K562 (cell line): ENCODE measurements around the gene ARHGAP26. TPM values are rescaled to one million over a fixed set of nuclear protein-coding genes. Genes with fewer than 3 reads are reported as not detected.
A peak's percentile ranks its signal among the peaks of the same experiment; 100 is the strongest.

ENCODE experiments used
- ATAC-seq: fragments of 200-7000 bp; cut with Tn5 transposase; 3 replicates; pipeline ENCODE4 v1.9.1; 2020; ENCODE audit warnings: moderate library complexity
- BruUV-seq: library from RNA; stranded (reverse); fragments of 400-500 nt; replicated peaks from 2 replicates; lab custom pipeline; 2021; lab: Mats Ljungman, UMichigan
- CTCF ChIA-PET: fragments of 300-600 bp; formaldehyde crosslinking; extraction: SDS; loops from one replicate; lab custom pipeline; 2021; ENCODE audit warnings: low intra/inter-chr PET ratio; lab: Yijun Ruan, JAX
- POLR2A ChIA-PET: fragments of 300-600, 350-650 bp; sonication (Branson Sonifier 250); formaldehyde crosslinking; extraction: SDS; loops from one replicate; lab custom pipeline; 2021; ENCODE audit warnings: antibody characterized with exemption, inconsistent platforms; lab: Yijun Ruan, JAX
- DNase-seq, 4 experiments: peaks; one replicate each; pipeline versions ENCODE4 v3.0.0 to v3.0.0-alpha.2; 2011 to 2018; ENCODE audit warnings: low spot score in 3 of 4, mixed read lengths in 3 of 4; ENCODE audit errors: extremely low read depth in 1 of 4
- FAIRE-seq: peaks from 2 replicates; lab custom pipeline; 2011; peaks lifted over from hg19 to GRCh38; lab: Jason Lieb, UNC
- H2AFZ ChIP-seq: 2 replicates; pipeline ENCODE4 v1.6.0; 2011; ENCODE audit warnings: low read depth, low read length, control low read depth, inconsistent platforms
- H3K27ac ChIP-seq: fragments of 200-600 bp; 3 replicates; pipeline ENCODE4 v1.8.0; 2011; ENCODE audit warnings: low read depth, mild to moderate bottlenecking, control low read depth, inconsistent platforms, low read length, moderate library complexity, mixed read lengths; ENCODE audit errors: extremely low read depth
- H3K27me3 ChIP-seq, 2 experiments: fragments of 300-600 bp in 1 of 2; 2 replicates in 1 of 2; 3 replicates in 1 of 2; pipeline versions ENCODE4 v1.6.0 to v1.8.0; 2011; ENCODE audit warnings: inconsistent platforms in 2 of 2, low read length in 2 of 2, mild to moderate bottlenecking in 1 of 2, mixed read lengths in 1 of 2, moderate library complexity in 1 of 2; ENCODE audit not compliant: control insufficient read depth in 2 of 2, insufficient read depth in 2 of 2
- H3K36me3 ChIP-seq: fragments of 300-600 bp; 3 replicates; pipeline ENCODE4 v1.8.0; 2011; ENCODE audit warnings: mild to moderate bottlenecking, low read length, inconsistent platforms; ENCODE audit not compliant: control insufficient read depth, insufficient read depth
- H3K4me1 ChIP-seq, 2 experiments: fragments of 200-600 bp in 1 of 2; replicated peaks in 1 of 2; 2 replicates in 1 of 2; 3 replicates in 1 of 2; pipeline versions ENCODE4 v1.5.1 to v1.8.0; 2011; ENCODE audit warnings: inconsistent platforms in 2 of 2, low read length in 2 of 2, mild to moderate bottlenecking in 1 of 2, mixed read lengths in 1 of 2, moderate library complexity in 1 of 2; ENCODE audit not compliant: control insufficient read depth in 2 of 2, insufficient read depth in 2 of 2
- H3K4me2 ChIP-seq: 2 replicates; pipeline ENCODE4 v1.6.1; 2011; ENCODE audit warnings: low read length, control low read depth, inconsistent platforms, mixed read lengths; ENCODE audit not compliant: insufficient read depth
- H3K4me3 ChIP-seq: fragments of 200-600 bp; sonication (generic), shearing (Covaris generic); 2 replicates; pipeline ENCODE4 v1.5.1; 2016; ENCODE audit warnings: control low read depth, inconsistent platforms
- H3K79me2 ChIP-seq: fragments of 200-600 bp; 3 replicates; pipeline ENCODE4 v1.8.0; 2011; ENCODE audit warnings: low read length, inconsistent platforms; ENCODE audit not compliant: control insufficient read depth, insufficient read depth
- H3K9ac ChIP-seq, 2 experiments: 2 replicates each; pipeline versions ENCODE4 v1.6.0 to v1.6.1; 2011; ENCODE audit warnings: low read depth in 2 of 2, low read length in 2 of 2, control low read depth in 1 of 2, inconsistent platforms in 1 of 2, mild to moderate bottlenecking in 1 of 2, mixed read lengths in 1 of 2; ENCODE audit not compliant: insufficient read depth in 1 of 2
- H3K9me1 ChIP-seq: one replicate; pipeline ENCODE4 v1.6.0; 2011; ENCODE audit warnings: inconsistent platforms, mild to moderate bottlenecking, low read length, moderate library complexity; ENCODE audit not compliant: control insufficient read depth, insufficient read depth
- H3K9me3 ChIP-seq: replicated peaks from 2 replicates; pipeline ENCODE4 v1.5.1; 2011; ENCODE audit warnings: low read depth, low read length, inconsistent platforms; ENCODE audit not compliant: control insufficient read depth, insufficient read depth
- H4K20me1 ChIP-seq: replicated peaks from 2 replicates; pipeline ENCODE4 v1.6.1; 2011; ENCODE audit warnings: low read length, inconsistent platforms, mixed read lengths; ENCODE audit not compliant: control insufficient read depth, insufficient read depth
- CBX2 ChIP-seq: fragments of 200-600 bp; sonication (generic); IDR thresholded peaks from one replicate; pipeline ENCODE4 v1.6.1; 2012; ENCODE audit warnings: mild to moderate bottlenecking, low read length, inconsistent platforms; ENCODE audit not compliant: insufficient read depth, poor library complexity, severe bottlenecking
- FOS ChIP-seq: IDR thresholded peaks from 3 replicates; pipeline ENCODE4 v1.6.1; 2011; ENCODE audit not compliant: insufficient read length; ENCODE audit errors: extremely low read depth
- KLF10 ChIP-seq: fragments of 250-450 bp; sonication (Bioruptor Pico); IDR thresholded peaks from 2 replicates; pipeline ENCODE4 v1.6.1; 2021; ENCODE audit warnings: matching md5 sums
- MBD2 ChIP-seq: sonication (generic); IDR thresholded peaks from 2 replicates; pipeline ENCODE4 v1.6.1; 2016; ENCODE audit warnings: low read depth, borderline replicate concordance
- NR3C1 ChIP-seq: sonication (generic); formaldehyde crosslinking; IDR thresholded peaks from 2 replicates; pipeline ENCODE4 v1.8.1; 2022; ENCODE audit warnings: missing genetic modification reagents
- RB1 ChIP-seq: fragments of 450-650 bp; IDR thresholded peaks from 2 replicates; pipeline ENCODE4 v1.6.1; 2017; ENCODE audit warnings: low read depth, mild to moderate bottlenecking
- RFX5 ChIP-seq: IDR thresholded peaks from 2 replicates; pipeline ENCODE4 v1.6.1; 2011; ENCODE audit warnings: low read depth, mild to moderate bottlenecking, improper control_type of control experiment, low read length
- TCFL5 ChIP-seq: fragments of 250-450 bp; sonication (Bioruptor Pico); conservative IDR thresholded peaks from 2 replicates; pipeline ENCODE4 v1.6.1; 2021; ENCODE audit warnings: mild to moderate bottlenecking, moderate library complexity, matching md5 sums
- U2AF1 ChIP-seq: fragments of 200-400 bp; formaldehyde crosslinking; optimal IDR thresholded peaks from 2 replicates; pipeline ENCODE3; 2017; ENCODE audit warnings: mild to moderate bottlenecking, low read depth, low read length, moderate library complexity
- YBX1 ChIP-seq: fragments of 450-650 bp; IDR thresholded peaks from 2 replicates; pipeline ENCODE4 v1.7.1; 2016; ENCODE audit warnings: mild to moderate bottlenecking
- ZBTB11 ChIP-seq, 3 experiments: fragments of 200-800 bp in 1 of 3; fragments of 250-450 bp in 1 of 3; fragments of 450-650 bp in 1 of 3; sonication (Bioruptor Pico) in 1 of 3; sonication (Bioruptor generic) in 1 of 3; formaldehyde crosslinking in 1 of 3; IDR thresholded peaks; 2 replicates each; pipeline versions ENCODE4 v1.6.1 to v1.8.0; 2016 to 2022; ENCODE audit warnings: mild to moderate bottlenecking in 2 of 3, missing genetic modification characterization in 2 of 3, missing compliant biosample characterization in 1 of 3, moderate library complexity in 1 of 3
- ZNF165 ChIP-seq: fragments of 250-450 bp; sonication (Bioruptor Pico); IDR thresholded peaks from 2 replicates; pipeline ENCODE4 v1.4.0; 2020; ENCODE audit warnings: borderline replicate concordance
- ZNF316 ChIP-seq: fragments of 450-650 bp; IDR thresholded peaks from 2 replicates; pipeline ENCODE4 v1.6.1; 2016
- ZNF408 ChIP-seq: fragments of 250-450 bp; sonication (Bioruptor Pico); IDR thresholded peaks from 2 replicates; pipeline ENCODE4 v1.4.0; 2020; ENCODE audit warnings: low read depth, mild to moderate bottlenecking, moderate library complexity
- ZNF778 ChIP-seq: fragments of 450-650 bp; formaldehyde crosslinking; IDR thresholded peaks from 2 replicates; pipeline ENCODE4 v1.4.0; 2020; ENCODE audit warnings: mild to moderate bottlenecking, moderate library complexity
- WGBS: fragments of 100-300 bp; shearing (Covaris generic); methylation state at CpG from one replicate; pipeline ENCODE4 v1.1.6; 2016; ENCODE audit warnings: low coverage, mixed read lengths; ENCODE audit not compliant: insufficient coverage; ENCODE audit errors: missing lambda C conversion rate; 5-methylcytosine and 5-hydroxymethylcytosine counted together
- in situ Hi-C: fragments of 300-500 bp; cut with MboI; formaldehyde crosslinking; loops from 4 replicates; pipeline ENCODE4 v1.15.0; 2018; ENCODE audit warnings: inconsistent platforms, mixed read lengths
- intact Hi-C: fragments of 100-400 bp; cut with micrococcal nuclease; formaldehyde crosslinking; loops from 2 replicates; pipeline ENCODE4 v1.14.2; 2022
- polyA plus RNA-seq, 8 experiments: library from polyadenylated mRNA; depleted of rRNA in 4 of 8; stranded (reverse) in 5 of 8; unstranded in 3 of 8; fragments of >200 nt; fragmentation: Nextera tagmentation in 2 of 8; fragmentation: Illumina TruSeq in 1 of 8; extraction: Ambion mirVana in 2 of 8; extraction: Trizol in 1 of 8; gene quantifications; 2 replicates each; pipeline versions ENCODE4 v1.2.1 to v1.2.3, GENCODE V29; 2011 to 2014; ENCODE audit warnings: inconsistent platforms in 1 of 8, missing spikeins in 1 of 8
- total RNA-seq, 7 experiments: library from RNA; depleted of rRNA in 6 of 7; stranded (reverse); fragments of >200 nt in 6 of 7; fragmentation: Illumina TruSeq in 2 of 7; extraction: Trizol in 2 of 7; gene quantifications; 2 replicates each; pipeline versions ENCODE4 v1.2.1 to v1.2.3, GENCODE V29; 2011 to 2021; ENCODE audit warnings: low replicate concordance in 1 of 7
- TF ChIP-seq, protein P1 (sequence below): fragments of 150-350 bp; IDR thresholded peaks from 2 replicates; pipeline ENCODE4 v1.6.1; 2014; ENCODE audit warnings: low read depth, mild to moderate bottlenecking, low read length, borderline replicate concordance

ARHGAP26 gene
- total and polyA plus RNA-seq, 9 of the 15 experiments (the other 6 are each of a cell fraction or from before 2014, with no cell fraction given), result 0.13 to 1.1 (median 0.55) TPM

DNA sequence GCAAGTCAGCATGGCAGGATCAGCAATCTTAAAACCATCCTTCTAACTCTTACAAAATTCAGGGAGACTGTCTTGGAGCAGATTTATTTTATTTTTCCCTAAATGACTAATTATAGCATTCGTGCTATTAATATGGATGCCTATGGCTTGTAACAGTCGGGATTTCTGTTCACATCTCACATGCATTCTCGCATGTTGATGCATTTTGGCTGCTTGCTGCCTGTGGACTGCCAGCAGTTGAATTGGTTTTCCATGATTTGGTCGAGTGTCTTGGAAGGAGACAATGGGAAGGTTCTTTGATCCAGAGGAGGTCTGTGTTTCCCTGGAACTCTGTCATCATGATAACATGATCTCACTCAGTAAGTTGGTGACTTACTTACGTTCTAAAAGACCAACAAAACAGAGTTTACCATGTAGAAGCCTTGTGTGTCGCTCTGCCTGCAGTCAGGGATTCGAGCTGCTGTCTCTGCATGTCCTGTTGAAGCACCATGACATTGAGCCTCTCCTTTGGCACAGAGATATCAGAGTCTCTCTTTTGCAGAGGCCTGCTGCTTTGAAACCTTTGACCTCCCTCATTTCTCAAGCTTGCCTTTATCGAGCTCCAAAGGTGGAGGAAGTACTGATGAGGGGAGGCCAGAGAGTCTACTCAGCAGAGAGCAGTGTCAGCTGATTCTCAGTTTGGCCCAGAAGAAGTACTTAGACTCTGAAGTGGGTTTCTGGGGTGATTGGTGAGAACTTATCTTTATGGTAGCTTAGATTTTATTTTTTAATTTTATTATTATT is 82.4 kb downstream of the ARHGAP26 start:
- 7% methylated on average over 7 of the region's 8 CpGs for WGBS
- peak in 2 of 4 experiments; percentile 62 to 73 for DNase-seq
- no peaks in the 10 kb centered on the region for H3K36me3 ChIP-seq
- FAIRE-seq, result peak; percentile 89
- H3K27me3 ChIP-seq, result no peaks in the 10 kb centered on the region
- H3K9me3 ChIP-seq, result no peaks in the 10 kb centered on the region
- peak; percentile 68 for ATAC-seq
- no TSS peak for BruUV-seq
- H3K9ac ChIP-seq, result no peak overlapping the region
- H4K20me1 ChIP-seq, result no peaks in the 10 kb centered on the region
- H3K79me2 ChIP-seq, result no peaks in the 10 kb centered on the region
- in situ Hi-C loops, result no loop called here
- POLR2A ChIA-PET, result no interaction called here
- H3K9me1 ChIP-seq, result peaks cover 3% of the 10 kb centered on the region
- CTCF ChIA-PET, result interaction anchor here (0.6 kb wide), 1 partner anchor 436 kb away, joined by 3 read pairs; no protein-coding TSS in a partner anchor
- no peak overlapping the region for H3K4me3 ChIP-seq
- H3K27ac ChIP-seq, result no peak overlapping the region
- no peak overlapping the region for H2AFZ ChIP-seq
- H3K4me1 ChIP-seq, result peaks cover 0 to 12% of the 10 kb centered on the region in 2 experiments; a peak in 2 of 5 replicates
- no peak overlapping the region; the same call in 1 of the 2 replicates for H3K4me2 ChIP-seq
- intact Hi-C loops, result no loop called here
- no peak for TF ChIP-seq FOS
- TF ChIP-seq TCFL5 (CRISPR knock-in tag), result no peak
- TF ChIP-seq KLF10 (CRISPR knock-in tag), result no peak
- TF ChIP-seq RFX5, result no peak
- no peak for TF ChIP-seq ZNF778 (CRISPR knock-in tag)
- TF ChIP-seq RB1, result no peak
- no peak for TF ChIP-seq ZBTB11 (CRISPR knock-in tag; IDR thresholded peaks at IDR 0.05)
- TF ChIP-seq U2AF1, result no peak
- TF ChIP-seq YBX1, result no peak
- TF ChIP-seq ZNF165, result no peak
- TF ChIP-seq CBX2, result no peak
- no peak for TF ChIP-seq ZNF408 (CRISPR knock-in tag)
- peak; percentile 52 for TF ChIP-seq ZNF316
- TF ChIP-seq MBD2, result no peak
- TF ChIP-seq, protein P1, sequence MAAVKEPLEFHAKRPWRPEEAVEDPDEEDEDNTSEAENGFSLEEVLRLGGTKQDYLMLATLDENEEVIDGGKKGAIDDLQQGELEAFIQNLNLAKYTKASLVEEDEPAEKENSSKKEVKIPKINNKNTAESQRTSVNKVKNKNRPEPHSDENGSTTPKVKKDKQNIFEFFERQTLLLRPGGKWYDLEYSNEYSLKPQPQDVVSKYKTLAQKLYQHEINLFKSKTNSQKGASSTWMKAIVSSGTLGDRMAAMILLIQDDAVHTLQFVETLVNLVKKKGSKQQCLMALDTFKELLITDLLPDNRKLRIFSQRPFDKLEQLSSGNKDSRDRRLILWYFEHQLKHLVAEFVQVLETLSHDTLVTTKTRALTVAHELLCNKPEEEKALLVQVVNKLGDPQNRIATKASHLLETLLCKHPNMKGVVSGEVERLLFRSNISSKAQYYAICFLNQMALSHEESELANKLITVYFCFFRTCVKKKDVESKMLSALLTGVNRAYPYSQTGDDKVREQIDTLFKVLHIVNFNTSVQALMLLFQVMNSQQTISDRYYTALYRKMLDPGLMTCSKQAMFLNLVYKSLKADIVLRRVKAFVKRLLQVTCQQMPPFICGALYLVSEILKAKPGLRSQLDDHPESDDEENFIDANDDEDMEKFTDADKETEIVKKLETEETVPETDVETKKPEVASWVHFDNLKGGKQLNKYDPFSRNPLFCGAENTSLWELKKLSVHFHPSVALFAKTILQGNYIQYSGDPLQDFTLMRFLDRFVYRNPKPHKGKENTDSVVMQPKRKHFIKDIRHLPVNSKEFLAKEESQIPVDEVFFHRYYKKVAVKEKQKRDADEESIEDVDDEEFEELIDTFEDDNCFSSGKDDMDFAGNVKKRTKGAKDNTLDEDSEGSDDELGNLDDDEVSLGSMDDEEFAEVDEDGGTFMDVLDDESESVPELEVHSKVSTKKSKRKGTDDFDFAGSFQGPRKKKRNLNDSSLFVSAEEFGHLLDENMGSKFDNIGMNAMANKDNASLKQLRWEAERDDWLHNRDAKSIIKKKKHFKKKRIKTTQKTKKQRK, result no peak
- no peak for TF ChIP-seq NR3C1 (CRISPR knock-in tag)
